H1 (cell line): ENCODE measurements around the gene IL12B.
"Not testable (repeated sequence)": the region's sequence is repeated elsewhere in the genome, so short reads cannot be mapped to it uniquely, and the experiment has no call there.

ENCODE experiments used
- CEBPB ChIP-seq: IDR thresholded peaks from 2 replicates; pipeline ENCODE4 v1.6.1; 2012; ENCODE audit warnings: low read depth, low read length
- CHD1 ChIP-seq: IDR thresholded peaks from 2 replicates; pipeline ENCODE4 v1.6.1; 2012; ENCODE audit warnings: low read depth, low read length, improper control_type of control experiment
- CTCF ChIP-seq, 3 experiments: IDR thresholded peaks; 1 replicate in 2 of 3; 2 replicates in 1 of 3; pipeline versions ENCODE4 v1.5.1 to v1.6.1; 2011; ENCODE audit warnings: low read length in 3 of 3, mild to moderate bottlenecking in 3 of 3, inconsistent platforms in 2 of 3, low read depth in 1 of 3, moderate library complexity in 1 of 3; ENCODE audit not compliant: insufficient read depth in 1 of 3; ENCODE audit errors: control extremely low read depth in 1 of 3
- EP300 ChIP-seq, 2 experiments: IDR thresholded peaks; 1 replicate in 1 of 2; 2 replicates in 1 of 2; pipeline ENCODE4 v1.6.1; 2011 to 2012; ENCODE audit warnings: low read depth in 2 of 2, low read length in 2 of 2, mild to moderate bottlenecking in 2 of 2, borderline replicate concordance in 1 of 2, inconsistent platforms in 1 of 2, moderate library complexity in 1 of 2
- KDM4A ChIP-seq: IDR thresholded peaks from one replicate; pipeline ENCODE4 v1.7.1; 2012; ENCODE audit warnings: low read depth, mild to moderate bottlenecking, moderate library complexity, low read length, inconsistent platforms; ENCODE audit not compliant: severe bottlenecking
- SIN3A ChIP-seq, 2 experiments: IDR thresholded peaks in 1 of 2; conservative IDR thresholded peaks in 1 of 2; 2 replicates each; pipeline ENCODE4 v1.6.1; 2011 to 2012; ENCODE audit warnings: low read length in 2 of 2, improper control_type of control experiment in 1 of 2, low read depth in 1 of 2, mild to moderate bottlenecking in 1 of 2
- SP1 ChIP-seq: IDR thresholded peaks from 2 replicates; pipeline ENCODE4 v1.6.1; 2011; ENCODE audit warnings: low read depth, low read length
- ZNF274 ChIP-seq: IDR thresholded peaks from 2 replicates; pipeline ENCODE4 v1.7.0; 2012; ENCODE audit warnings: low read length, borderline replicate concordance; ENCODE audit errors: extremely low read depth

- not testable (repeated sequence) for TF ChIP-seq EP300 (IDR thresholded peaks at IDR 0.05; ENCODE audit: borderline replicate concordance in 1 of 2, low read depth in 2 of 2, low read length in 2 of 2); SIN3A (conservative IDR thresholded peaks at IDR 0.05 in 1 of 2, IDR thresholded peaks at IDR 0.05 in 1 of 2; ENCODE audit: low read depth in 1 of 2, low read length in 2 of 2); KDM4A; CEBPB; ZNF274; CTCF (IDR thresholded peaks at IDR 0.05; ENCODE audit: control extremely low read depth in 1 of 3, insufficient read depth in 1 of 3, low read depth in 1 of 3, low read length in 3 of 3); CHD1; SP1
Observed at GRCh38 chr5:159359871-159360270, 29.6 kb upstream of the IL12B start.
